GM21528 (cell line): ENCODE measurements around the gene IL31RA.
"Not testable (repeated sequence)": the region's sequence is repeated elsewhere in the genome, so short reads cannot be mapped to it uniquely, and the experiment has no call there.

Experiments
- ATAC-seq: cut with Tn5 transposase; IDR thresholded peaks from one replicate; pipeline ENCODE4 v1.9.1; 2021; ENCODE audit warnings: mild to moderate bottlenecking, moderate library complexity; ENCODE audit not compliant: unreplicated experiment, low FRiP score

The IL31RA gene

GRCh38 chr5:55923177-55923771 is 72.1 kb downstream of the IL31RA start:
- no peak for ATAC-seq

GRCh38 chr5:55923865-55924500 is 72.8 kb downstream of the IL31RA start:
- no peak for ATAC-seq

- no peak for ATAC-seq
These were observed 73.6 kb downstream of the IL31RA start for GRCh38 chr5:55924744-55925143.

- no peak for ATAC-seq
These were observed 74.0 kb downstream of the IL31RA start for GRCh38 chr5:55925181-55925580.

GRCh38 chr5:55925712-55926111 is 74.6 kb downstream of the IL31RA start:
- ATAC-seq: no peak

GRCh38 chr5:55926476-55926875 is 75.3 kb downstream of the IL31RA start:
- ATAC-seq: no peak

- ATAC-seq: no peak
These were observed 76.9 kb downstream of the IL31RA start for GRCh38 chr5:55927861-55928655.

- no peak for ATAC-seq
These were observed 78.1 kb downstream of the IL31RA start for GRCh38 chr5:55929020-55929799.

GRCh38 chr5:55932700-55933099 is 81.5 kb downstream of the IL31RA start:
- no peak for ATAC-seq

GRCh38 chr5:55933377-55934114 is 82.4 kb downstream of the IL31RA start:
- no peak for ATAC-seq

- no peak for ATAC-seq
These were observed 83.0 kb downstream of the IL31RA start for GRCh38 chr5:55934115-55934613.

- no peak for ATAC-seq
These were observed 83.6 kb downstream of the IL31RA start for GRCh38 chr5:55934720-55935119.

- no peak for ATAC-seq
These were observed 84.2 kb downstream of the IL31RA start for GRCh38 chr5:55935371-55935770.

GRCh38 chr5:55936100-55936693 is 85.0 kb downstream of the IL31RA start:
- no peak for ATAC-seq

- ATAC-seq: not testable (repeated sequence)
These were observed 86.4 kb downstream of the IL31RA start for GRCh38 chr5:55937598-55937997.

GRCh38 chr5:55941154-55941553 is 90.0 kb downstream of the IL31RA start:
- not testable (repeated sequence) for ATAC-seq

- no peak for ATAC-seq
These were observed 108.1 kb downstream of the IL31RA start for GRCh38 chr5:55959208-55959607.

- ATAC-seq: no peak
These were observed 109.6 kb downstream of the IL31RA start for GRCh38 chr5:55960779-55961178.

- no peak for ATAC-seq
These were observed 114.4 kb downstream of the IL31RA start for GRCh38 chr5:55965525-55965924.

GRCh38 chr5:55966284-55966683 is 115.1 kb downstream of the IL31RA start:
- no peak for ATAC-seq
